H1 (cell line): ENCODE data around the gene ARL2. TPM values are rescaled to one million over a fixed set of nuclear protein-coding genes. Genes with fewer than 3 reads are reported as not detected.

ENCODE experiments used
- ASH2L ChIP-seq: fragments of 200-600, 300-600 bp; sonication (generic); IDR thresholded peaks from one replicate; pipeline ENCODE4 v1.7.1; 2017; ENCODE audit warnings: low read length
- BACH1 ChIP-seq: IDR thresholded peaks from 2 replicates; pipeline ENCODE4 v1.6.1; 2012; ENCODE audit warnings: low read length, improper control_type of control experiment
- BRCA1 ChIP-seq: IDR thresholded peaks from 2 replicates; pipeline ENCODE4 v1.6.1; 2012; ENCODE audit warnings: low read depth, low read length, improper control_type of control experiment
- CEBPB ChIP-seq: IDR thresholded peaks from 2 replicates; pipeline ENCODE4 v1.6.1; 2012; ENCODE audit warnings: low read depth, low read length
- CHD1 ChIP-seq: IDR thresholded peaks from 2 replicates; pipeline ENCODE4 v1.6.1; 2012; ENCODE audit warnings: low read depth, low read length, improper control_type of control experiment
- CREB1 ChIP-seq: IDR thresholded peaks from 2 replicates; pipeline ENCODE4 v1.6.1; 2012; ENCODE audit warnings: inconsistent platforms
- EGR1 ChIP-seq: IDR thresholded peaks from 2 replicates; pipeline ENCODE4 v1.6.1; 2011; ENCODE audit warnings: low read depth, low read length, borderline replicate concordance
- HDAC2 ChIP-seq, 2 experiments: fragments of 300-600 bp in 1 of 2; sonication (generic) in 1 of 2; IDR thresholded peaks; 2 replicates each; pipeline ENCODE4 v1.6.1; 2011 to 2012; ENCODE audit warnings: low read depth in 2 of 2, low read length in 2 of 2, mild to moderate bottlenecking in 2 of 2, moderate library complexity in 2 of 2, borderline replicate concordance in 1 of 2, inconsistent platforms in 1 of 2
- JUND ChIP-seq: IDR thresholded peaks from 2 replicates; pipeline ENCODE4 v1.6.1; 2011; ENCODE audit warnings: mild to moderate bottlenecking, improper control_type of control experiment, low read length
- KDM4A ChIP-seq: IDR thresholded peaks from one replicate; pipeline ENCODE4 v1.7.1; 2012; ENCODE audit warnings: low read depth, mild to moderate bottlenecking, moderate library complexity, low read length, inconsistent platforms; ENCODE audit not compliant: severe bottlenecking
- MAFK ChIP-seq: IDR thresholded peaks from 2 replicates; pipeline ENCODE4 v1.6.1; 2012; ENCODE audit warnings: low read depth, mild to moderate bottlenecking, improper control_type of control experiment, low read length
- POLR2AphosphoS5 ChIP-seq: IDR thresholded peaks from 2 replicates; pipeline ENCODE4 v1.6.1; 2011; ENCODE audit warnings: low read depth, low read length
- RNF2 ChIP-seq: fragments of 200-900, 300-1000 bp; sonication (generic); IDR thresholded peaks from 2 replicates; pipeline ENCODE4 v1.7.1; 2016; ENCODE audit warnings: borderline replicate concordance, low read depth, mild to moderate bottlenecking, antibody characterized with exemption, low read length; ENCODE audit not compliant: poor library complexity, severe bottlenecking; ENCODE audit errors: missing control alignments
- SIN3A ChIP-seq, 2 experiments: IDR thresholded peaks in 1 of 2; conservative IDR thresholded peaks in 1 of 2; 2 replicates each; pipeline ENCODE4 v1.6.1; 2011 to 2012; ENCODE audit warnings: low read length in 2 of 2, improper control_type of control experiment in 1 of 2, low read depth in 1 of 2, mild to moderate bottlenecking in 1 of 2
- SP1 ChIP-seq: IDR thresholded peaks from 2 replicates; pipeline ENCODE4 v1.6.1; 2011; ENCODE audit warnings: low read depth, low read length
- TBP ChIP-seq: IDR thresholded peaks from 2 replicates; pipeline ENCODE4 v1.6.1; 2011; ENCODE audit warnings: low read depth, low read length, improper control_type of control experiment
- YY1 ChIP-seq: IDR thresholded peaks from 2 replicates; pipeline ENCODE4 v1.6.1; 2011; ENCODE audit warnings: low read depth, mild to moderate bottlenecking, low read length
- ZNF274 ChIP-seq: IDR thresholded peaks from 2 replicates; pipeline ENCODE4 v1.7.0; 2012; ENCODE audit warnings: low read length, borderline replicate concordance; ENCODE audit errors: extremely low read depth
- polyA plus RNA-seq, 7 experiments: library from polyadenylated mRNA; depleted of rRNA in 3 of 7; stranded (reverse) in 5 of 7; unstranded in 2 of 7; fragments of >200 nt in 5 of 7; fragments of 200-250 nt in 2 of 7; gene quantifications; 1 replicate in 5 of 7; 2 replicates in 1 of 7; 4 replicates in 1 of 7; pipeline versions ENCODE4 v1.2.1 to v1.2.3, GENCODE V29; 2011 to 2013; ENCODE audit warnings: missing spikeins in 2 of 7, mixed read lengths in 2 of 7
- total RNA-seq: library from RNA; stranded (reverse); fragmentation: NEBNext Ultra II Directional; extraction: Animal tissue kit (Norgen Biotek cat#: 25700); gene quantifications from 2 replicates; pipeline ENCODE4 v1.2.1, GENCODE V29; 2021
- TF ChIP-seq, protein P1 (sequence below): IDR thresholded peaks from 2 replicates; pipeline ENCODE4 v1.6.1; 2012; ENCODE audit warnings: inconsistent platforms
- TF ChIP-seq, protein P2 (sequence below): IDR thresholded peaks from 2 replicates; pipeline ENCODE4 v1.6.1; 2012; ENCODE audit warnings: inconsistent platforms
- TF ChIP-seq, protein P3 (sequence below): IDR thresholded peaks from 2 replicates; pipeline ENCODE4 v1.6.1; 2011; ENCODE audit warnings: low read length, improper control_type of control experiment

Gene ARL2
- total and polyA plus RNA-seq, 2 of the 8 experiments (the other 6 are each of a cell fraction or from before 2014, with no cell fraction given): 186 to 535 TPM

DNA sequence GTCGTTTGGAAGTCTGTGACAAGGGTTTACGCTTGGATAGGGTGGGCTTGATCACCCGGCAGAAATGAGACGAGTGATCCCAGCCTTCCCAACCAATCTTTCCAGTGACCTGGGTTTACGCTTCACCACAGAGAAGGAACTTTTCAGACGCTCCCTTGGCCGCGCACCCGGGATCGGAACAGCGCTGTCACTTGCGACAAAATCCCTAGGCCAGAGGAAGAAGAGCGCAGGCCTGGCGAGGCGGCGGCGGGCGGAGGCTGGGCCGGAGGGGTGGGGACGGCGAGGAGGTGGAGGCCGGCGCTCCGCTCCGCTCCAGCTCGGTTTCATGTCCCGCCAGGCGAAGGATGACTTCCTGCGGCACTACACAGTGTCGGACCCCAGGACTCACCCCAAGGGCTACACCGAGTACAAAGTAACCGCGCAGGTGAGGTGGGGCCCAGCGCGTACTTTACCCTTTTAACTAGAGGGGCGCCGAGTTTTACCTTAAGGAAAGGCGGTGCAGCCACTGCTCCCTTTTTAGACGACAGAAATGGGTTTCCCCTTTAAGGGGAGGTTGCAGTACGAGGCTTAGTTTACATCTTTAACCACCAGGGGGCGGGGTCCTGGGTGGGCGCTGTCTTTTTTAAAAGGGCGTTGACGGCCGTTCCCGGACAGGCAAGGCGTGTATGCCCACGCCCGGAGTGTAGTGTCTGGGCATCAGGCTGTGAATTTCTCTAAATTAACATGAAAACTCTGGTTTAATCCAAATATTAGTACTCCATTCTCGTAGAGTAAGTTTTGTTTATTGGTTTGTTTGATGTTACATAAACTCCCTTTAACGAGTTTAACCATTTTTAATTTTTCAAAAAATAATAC is 13.5 kb downstream of the ARL2 start, which contains the start of gene SNX15 (continued):
- TF ChIP-seq, protein P1, sequence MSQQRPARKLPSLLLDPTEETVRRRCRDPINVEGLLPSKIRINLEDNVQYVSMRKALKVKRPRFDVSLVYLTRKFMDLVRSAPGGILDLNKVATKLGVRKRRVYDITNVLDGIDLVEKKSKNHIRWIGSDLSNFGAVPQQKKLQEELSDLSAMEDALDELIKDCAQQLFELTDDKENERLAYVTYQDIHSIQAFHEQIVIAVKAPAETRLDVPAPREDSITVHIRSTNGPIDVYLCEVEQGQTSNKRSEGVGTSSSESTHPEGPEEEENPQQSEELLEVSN: peak; percentile 97
- TF ChIP-seq, protein P2, sequence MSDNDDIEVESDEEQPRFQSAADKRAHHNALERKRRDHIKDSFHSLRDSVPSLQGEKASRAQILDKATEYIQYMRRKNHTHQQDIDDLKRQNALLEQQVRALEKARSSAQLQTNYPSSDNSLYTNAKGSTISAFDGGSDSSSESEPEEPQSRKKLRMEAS: peak; percentile 97
- TF ChIP-seq CEBPB: no peak
- TF ChIP-seq, protein P3, sequence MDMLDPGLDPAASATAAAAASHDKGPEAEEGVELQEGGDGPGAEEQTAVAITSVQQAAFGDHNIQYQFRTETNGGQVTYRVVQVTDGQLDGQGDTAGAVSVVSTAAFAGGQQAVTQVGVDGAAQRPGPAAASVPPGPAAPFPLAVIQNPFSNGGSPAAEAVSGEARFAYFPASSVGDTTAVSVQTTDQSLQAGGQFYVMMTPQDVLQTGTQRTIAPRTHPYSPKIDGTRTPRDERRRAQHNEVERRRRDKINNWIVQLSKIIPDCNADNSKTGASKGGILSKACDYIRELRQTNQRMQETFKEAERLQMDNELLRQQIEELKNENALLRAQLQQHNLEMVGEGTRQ: 0 out of 2 replicates have a peak, but pooled peaks have one; percentile 3
- TF ChIP-seq SP1: peak; percentile 93
- peak; percentile 19; the same call in 1 of the 2 replicates for TF ChIP-seq POLR2AphosphoS5
- no peak for TF ChIP-seq CHD1
- peak; percentile 6; the same call in 1 of the 2 replicates for TF ChIP-seq YY1
- TF ChIP-seq HDAC2 (IDR thresholded peaks at IDR 0.05; ENCODE audit: borderline replicate concordance in 1 of 2, low read depth in 2 of 2, low read length in 2 of 2): peak in 1 of 2 experiments; percentile 82; a peak in 1 of 4 replicates
- no peak for TF ChIP-seq RNF2
- 0 out of 2 replicates have a peak, but pooled peaks have one; percentile 41 for TF ChIP-seq EGR1
- TF ChIP-seq ASH2L: peak; percentile 78
- TF ChIP-seq MAFK: no peak
- no peak for TF ChIP-seq BRCA1
- peak; percentile 46; the same call in 1 of the 2 replicates for TF ChIP-seq TBP
- TF ChIP-seq CREB1: peak; percentile 67
- no peak for TF ChIP-seq ZNF274
- TF ChIP-seq JUND: peak; percentile 76
- peak; percentile 99 for TF ChIP-seq KDM4A
- TF ChIP-seq SIN3A (conservative IDR thresholded peaks at IDR 0.05 in 1 of 2, IDR thresholded peaks at IDR 0.05 in 1 of 2; ENCODE audit: low read depth in 1 of 2, low read length in 2 of 2): peak; percentile 46 to 50; a peak in 1 of 4 replicates
- peak; percentile 31; the same call in 1 of the 2 replicates for TF ChIP-seq BACH1
